Vagina (tissue), 2 donors: ENCODE measurements around the gene SORCS2. TPM values are rescaled to one million over a fixed set of nuclear protein-coding genes. Genes with fewer than 3 reads are reported as not detected.

Source experiments
- DNase-seq, 2 donors: peaks; one replicate each; pipeline ENCODE4 v3.0.0-alpha.2; 2017; ENCODE audit errors: extremely low spot score in 2 of 2
- H3K27ac ChIP-seq: fragments of 200-600 bp; sonication (generic); one replicate; pipeline ENCODE4 v1.5.1; 2019
- H3K27me3 ChIP-seq: fragments of 200-600 bp; sonication (generic); one replicate; pipeline ENCODE4 v1.5.1; 2019
- H3K36me3 ChIP-seq, 2 donors: fragments of 200-600 bp; sonication (generic); one replicate each; pipeline ENCODE4 v1.5.1; 2017 to 2019
- H3K4me1 ChIP-seq: fragments of 200-600 bp; sonication (generic); one replicate; pipeline ENCODE4 v1.5.1; 2019
- H3K4me3 ChIP-seq, 2 donors: fragments of 200-600 bp; sonication (generic); 1 replicate in 1 of 2; 2 replicates in 1 of 2; pipeline ENCODE4 v1.5.1; 2016 to 2019
- H3K9me3 ChIP-seq: fragments of 200-600 bp; sonication (generic); one replicate; pipeline ENCODE4 v1.5.1; 2019
- POLR2A ChIP-seq, 2 donors: fragments of 450-650 bp; IDR thresholded peaks; one replicate each; pipeline ENCODE4 v1.6.1; 2017; ENCODE audit warnings: antibody characterized with exemption in 2 of 2, mild to moderate bottlenecking in 2 of 2, moderate library complexity in 2 of 2
- POLR2AphosphoS5 ChIP-seq, 2 donors: sonication (generic); formaldehyde crosslinking; IDR thresholded peaks; one replicate each; pipeline ENCODE4 v1.9.0; 2017; ENCODE audit warnings: antibody characterized with exemption in 2 of 2, mild to moderate bottlenecking in 2 of 2, low read depth in 1 of 2; ENCODE audit not compliant: insufficient read depth in 1 of 2
- intact Hi-C: fragments of 100-400 bp; cut with DNase I; formaldehyde crosslinking; loops from one replicate; pipeline ENCODE4 v1.15.1; 2023
- total RNA-seq: library from RNA; depleted of rRNA; stranded (reverse); fragments of >200 nt; gene quantifications from one replicate; pipeline ENCODE4 v1.2.3, GENCODE V29; 2016
- TF ChIP-seq, protein P1 (sequence below), 3 experiments: fragments of 450-650 bp in 2 of 3; fragments of 200-600 bp in 1 of 3; sonication (generic) in 1 of 3; IDR thresholded peaks; one replicate each; pipeline ENCODE4 v1.5.1; 2017 to 2019; ENCODE audit warnings: antibody characterized with exemption in 3 of 3, mild to moderate bottlenecking in 2 of 3, moderate library complexity in 2 of 3

The SORCS2 gene
- total RNA-seq, 1 donor from 2014 or later, result 5.4 TPM

DNA sequence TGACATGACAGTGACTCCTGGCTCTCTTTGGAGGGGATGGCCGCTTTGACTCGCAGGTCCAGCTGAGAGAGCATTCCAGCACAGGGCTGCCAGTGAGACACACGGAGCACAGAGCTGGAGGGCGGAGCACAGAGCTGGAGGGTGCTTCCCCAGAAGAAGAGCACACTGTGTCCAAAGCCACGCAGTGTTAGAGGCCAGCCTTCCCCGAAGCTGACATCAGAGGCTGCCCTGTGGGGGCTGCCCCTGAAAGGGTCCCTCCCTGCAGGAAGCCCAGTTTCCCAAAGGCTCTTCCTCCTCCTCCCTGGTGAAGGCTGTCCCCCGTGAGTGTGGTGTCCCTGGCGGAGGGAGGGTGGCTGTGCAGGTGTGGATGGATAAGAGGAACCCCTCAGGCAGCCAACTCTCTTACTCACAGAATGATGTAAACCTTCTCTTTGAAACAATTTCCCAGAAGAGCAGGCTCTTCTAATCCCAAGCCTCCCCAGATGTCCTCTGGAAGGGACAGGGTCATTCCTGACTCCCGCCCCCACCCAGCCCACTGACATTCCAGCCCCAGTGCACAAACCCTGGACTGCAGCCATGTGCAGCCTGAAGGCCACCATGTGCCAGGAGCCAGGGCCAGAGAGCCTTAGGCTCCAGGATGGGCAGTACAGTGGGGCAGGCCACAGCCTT is 189.0 kb downstream of the SORCS2 start:
- no peak for TF ChIP-seq POLR2AphosphoS5 (IDR thresholded peaks at IDR 0.05; ENCODE audit: insufficient read depth in 1 of 2, low read depth in 1 of 2)
- TF ChIP-seq POLR2A (IDR thresholded peaks at IDR 0.05), result no peak
- TF ChIP-seq, protein P1, sequence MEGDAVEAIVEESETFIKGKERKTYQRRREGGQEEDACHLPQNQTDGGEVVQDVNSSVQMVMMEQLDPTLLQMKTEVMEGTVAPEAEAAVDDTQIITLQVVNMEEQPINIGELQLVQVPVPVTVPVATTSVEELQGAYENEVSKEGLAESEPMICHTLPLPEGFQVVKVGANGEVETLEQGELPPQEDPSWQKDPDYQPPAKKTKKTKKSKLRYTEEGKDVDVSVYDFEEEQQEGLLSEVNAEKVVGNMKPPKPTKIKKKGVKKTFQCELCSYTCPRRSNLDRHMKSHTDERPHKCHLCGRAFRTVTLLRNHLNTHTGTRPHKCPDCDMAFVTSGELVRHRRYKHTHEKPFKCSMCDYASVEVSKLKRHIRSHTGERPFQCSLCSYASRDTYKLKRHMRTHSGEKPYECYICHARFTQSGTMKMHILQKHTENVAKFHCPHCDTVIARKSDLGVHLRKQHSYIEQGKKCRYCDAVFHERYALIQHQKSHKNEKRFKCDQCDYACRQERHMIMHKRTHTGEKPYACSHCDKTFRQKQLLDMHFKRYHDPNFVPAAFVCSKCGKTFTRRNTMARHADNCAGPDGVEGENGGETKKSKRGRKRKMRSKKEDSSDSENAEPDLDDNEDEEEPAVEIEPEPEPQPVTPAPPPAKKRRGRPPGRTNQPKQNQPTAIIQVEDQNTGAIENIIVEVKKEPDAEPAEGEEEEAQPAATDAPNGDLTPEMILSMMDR (IDR thresholded peaks at IDR 0.05), result no peak
- intact Hi-C loops, result no loop called here
- Histone ChIP-seq H3K36me3 (no peaks in the 10 kb centered on the region), H3K27me3 (no peaks in the 10 kb centered on the region), H3K4me1 (peaks cover 11% of the 10 kb centered on the region), H3K9me3 (no peaks in the 10 kb centered on the region), H3K27ac (no peak overlapping the region), H3K4me3 (no peak overlapping the region)
- DNase-seq, result no peak

DNA sequence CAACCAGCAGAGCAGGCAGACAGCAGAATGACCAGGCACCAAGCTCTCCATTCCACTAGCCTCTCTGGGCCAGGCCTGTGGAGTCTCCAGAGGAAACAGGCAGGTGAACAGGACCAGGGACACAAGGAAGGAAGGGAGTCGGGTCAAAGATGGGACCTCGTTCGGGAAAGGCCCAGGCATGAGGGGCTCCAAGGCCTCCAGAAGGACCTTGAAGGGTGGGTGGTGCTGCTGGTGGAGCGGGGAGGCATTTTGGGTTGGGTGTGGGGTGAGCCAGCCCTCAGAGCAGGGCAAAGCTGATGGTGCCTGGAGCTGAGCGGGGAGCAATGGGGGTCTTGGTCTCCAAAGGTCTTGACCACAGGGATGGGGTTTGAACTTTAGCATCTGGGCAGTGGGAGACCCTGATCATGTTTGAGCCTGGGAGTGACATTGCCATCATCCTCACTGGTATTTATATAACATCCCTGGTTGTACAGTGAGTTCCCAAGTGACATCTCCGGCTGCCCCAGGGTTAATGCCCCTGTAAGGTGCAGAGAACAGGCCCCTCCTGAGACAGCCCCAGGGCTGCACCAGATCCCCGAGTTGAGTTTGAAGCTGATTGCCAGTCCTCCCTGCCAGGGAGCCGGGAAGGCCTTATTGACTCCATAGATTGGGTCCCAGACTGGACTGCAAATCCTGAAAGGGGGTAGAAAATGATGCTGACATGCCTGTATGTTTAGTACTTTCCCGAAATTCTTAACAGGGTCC is 189.7 kb downstream of the SORCS2 start:
- intact Hi-C loops, result no loop called here
- Histone ChIP-seq H3K27ac (no peak overlapping the region), H3K27me3 (no peaks in the 10 kb centered on the region), H3K4me3 (no peak overlapping the region), H3K9me3 (no peaks in the 10 kb centered on the region), H3K4me1 (peaks cover 8% of the 10 kb centered on the region), H3K36me3 (no peaks in the 10 kb centered on the region)
- DNase-seq, result no peak
- TF ChIP-seq, protein P1 (IDR thresholded peaks at IDR 0.05), result no peak

DNA sequence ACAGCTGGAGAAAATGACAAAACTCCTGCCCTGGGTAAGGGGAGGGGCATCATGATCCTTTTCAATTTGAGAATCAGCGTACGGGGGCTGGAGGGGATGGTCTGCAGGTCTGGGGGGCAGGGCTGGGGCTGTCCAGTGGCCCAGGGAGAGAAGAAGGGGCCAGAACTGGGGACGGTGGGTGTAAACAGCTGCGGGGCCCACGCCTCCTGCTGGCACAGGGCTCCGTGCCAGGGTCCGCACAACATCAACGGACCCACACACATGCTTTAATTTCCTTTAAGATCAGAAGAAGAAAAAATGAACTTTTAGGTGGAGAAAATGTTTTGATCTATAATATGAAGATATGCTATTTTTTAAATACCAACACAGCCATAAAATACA is 190.3 kb downstream of the SORCS2 start:
- no peak overlapping the region for H3K27ac ChIP-seq
- no peaks in the 10 kb centered on the region for H3K9me3 ChIP-seq
- TF ChIP-seq POLR2A (IDR thresholded peaks at IDR 0.05) (no peak), POLR2AphosphoS5 (IDR thresholded peaks at IDR 0.05; ENCODE audit: insufficient read depth in 1 of 2, low read depth in 1 of 2) (no peak)
- TF ChIP-seq, protein P1 (IDR thresholded peaks at IDR 0.05), result no peak
- no peaks in the 10 kb centered on the region for H3K27me3 ChIP-seq
- intact Hi-C loops, result no loop called here
- H3K4me1 ChIP-seq, result peaks cover 8% of the 10 kb centered on the region
- DNase-seq, result no peak
- H3K4me3 ChIP-seq, result no peak overlapping the region
- H3K36me3 ChIP-seq, result no peaks in the 10 kb centered on the region

DNA sequence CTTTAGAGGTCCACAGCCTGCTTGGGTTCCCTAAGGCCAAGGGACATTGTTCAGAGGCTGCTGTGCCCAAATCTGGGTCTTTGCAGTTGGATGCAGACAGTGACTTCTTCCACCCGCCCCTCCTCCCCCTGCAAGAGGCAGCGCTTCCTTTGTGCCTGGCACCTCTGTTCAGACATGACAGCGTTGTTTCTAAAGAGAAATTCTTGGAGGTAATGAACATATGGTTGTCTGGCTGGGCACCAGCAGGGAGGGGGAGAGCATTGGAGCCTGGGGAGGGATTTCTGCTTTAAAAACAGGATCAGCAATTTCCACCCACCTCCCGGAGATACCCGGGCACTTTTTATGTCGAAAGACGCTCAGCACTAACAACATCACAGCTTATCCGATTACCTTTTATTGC is 190.9 kb downstream of the SORCS2 start:
- Histone ChIP-seq H3K27me3 (no peaks in the 10 kb centered on the region), H3K4me3 (no peak overlapping the region), H3K4me1 (peaks cover 8% of the 10 kb centered on the region), H3K27ac (no peak overlapping the region), H3K9me3 (no peaks in the 10 kb centered on the region), H3K36me3 (no peaks in the 10 kb centered on the region)
- intact Hi-C loops, result no loop called here
- DNase-seq, result no peak
- TF ChIP-seq, protein P1 (IDR thresholded peaks at IDR 0.05), result no peak
- TF ChIP-seq POLR2AphosphoS5 (IDR thresholded peaks at IDR 0.05; ENCODE audit: insufficient read depth in 1 of 2, low read depth in 1 of 2), result no peak
- TF ChIP-seq POLR2A (IDR thresholded peaks at IDR 0.05), result no peak
